ENCODE measurements around the gene PRPF6. TPM values are rescaled to one million over a fixed set of nuclear protein-coding genes. Genes with fewer than 3 reads are reported as not detected.

Gene PRPF6
- total and polyA plus RNA-seq, 5 donors, result 29.6 to 44.7 (median 43.1) TPM

DNA sequence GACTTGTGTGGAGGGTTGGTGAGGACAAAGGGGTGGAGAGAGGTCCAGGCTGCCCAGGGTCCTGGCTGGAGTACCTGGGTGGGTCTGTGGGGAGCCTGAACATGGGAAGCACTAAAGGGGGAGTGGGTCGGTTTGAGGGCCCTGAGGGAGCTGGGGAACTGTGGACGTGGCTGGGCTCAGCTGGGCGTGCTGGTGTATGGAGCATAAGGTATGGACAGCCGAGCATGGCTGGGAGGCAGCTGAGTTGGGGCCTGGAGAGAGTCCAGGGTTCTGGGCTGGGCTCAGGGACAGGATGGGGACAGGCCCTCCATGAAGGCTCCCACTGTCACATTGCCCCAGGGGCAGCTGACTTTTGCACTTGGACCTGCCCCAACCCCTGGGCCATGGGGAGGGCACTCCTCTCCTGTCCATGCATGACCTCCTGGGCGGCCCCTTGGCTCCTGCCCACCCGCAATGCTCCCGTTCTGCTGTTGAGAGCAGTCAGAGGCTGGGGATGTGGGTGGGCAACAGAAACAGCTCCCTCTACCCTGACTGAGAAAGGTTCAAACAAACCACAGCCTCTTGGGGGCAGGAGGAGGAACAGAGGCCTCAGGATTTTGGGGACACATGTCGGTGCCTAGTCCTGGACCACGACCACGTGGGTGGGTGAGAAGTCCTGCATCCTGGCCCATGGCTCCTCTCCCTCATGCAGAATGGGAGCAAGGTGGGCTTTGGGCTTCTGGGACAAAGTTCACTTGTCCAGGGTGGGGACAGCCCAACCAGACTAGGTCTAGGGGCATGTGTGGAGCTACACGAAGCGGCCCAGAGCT, 59.5 kb downstream of the PRPF6 start:
- no peaks in the 10 kb centered on the region for H3K4me1 ChIP-seq (ENCODE audit: control insufficient read depth, insufficient read depth, low read length)
- no peaks in the 10 kb centered on the region for H3K27me3 ChIP-seq (ENCODE audit: control insufficient read depth, insufficient read depth)
- no peak for DNase-seq
- no peaks in the 10 kb centered on the region for H3K9me3 ChIP-seq (ENCODE audit: control insufficient read depth, low read length)
- H3K4me3 ChIP-seq (ENCODE audit: low read length), result no peak overlapping the region
- H3K27ac ChIP-seq (ENCODE audit: low read length), result peak overlapping the region; percentile 8
- intact Hi-C loops (cut with DNase I), result no loop called here
- 59% methylated on average over 12 of the region's 12 CpGs for WGBS
- ATAC-seq, result no peak

DNA sequence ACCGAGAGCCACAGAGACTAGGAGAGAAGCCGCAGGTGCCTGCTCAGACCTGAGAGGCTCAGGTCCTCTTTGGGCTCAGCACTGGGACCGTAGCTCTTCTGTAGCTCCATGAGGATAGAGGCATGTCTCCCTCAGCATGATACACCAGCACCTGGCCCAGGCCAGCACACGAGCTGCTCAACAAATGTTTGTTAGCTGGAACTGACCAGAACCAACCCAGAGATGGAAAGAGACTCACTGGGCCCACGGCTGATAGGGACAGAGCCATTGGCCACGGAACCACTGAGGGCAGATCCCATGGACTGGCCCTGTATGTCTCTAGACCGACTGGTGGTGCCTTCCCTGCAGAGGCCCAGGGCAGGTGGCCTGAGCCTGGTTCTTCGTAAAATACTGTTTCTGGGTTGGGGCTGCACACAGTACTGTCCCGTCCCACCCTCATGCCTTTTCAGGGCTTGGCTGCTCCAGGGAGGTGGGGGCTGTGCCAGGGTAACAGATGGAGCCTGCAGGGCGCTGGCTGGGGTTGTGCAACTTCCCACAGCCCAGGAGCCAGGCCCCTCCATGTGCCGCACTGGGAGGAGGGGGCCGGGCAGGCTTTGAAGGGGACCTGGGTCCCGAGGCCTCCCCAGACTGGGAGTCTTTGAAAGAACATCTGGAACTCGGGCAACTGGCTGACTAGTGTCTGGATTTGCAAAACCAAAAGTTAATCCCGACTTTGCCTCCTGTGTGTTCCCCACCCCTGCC, 60.3 kb downstream of the PRPF6 start:
- no peak for ATAC-seq

DNA sequence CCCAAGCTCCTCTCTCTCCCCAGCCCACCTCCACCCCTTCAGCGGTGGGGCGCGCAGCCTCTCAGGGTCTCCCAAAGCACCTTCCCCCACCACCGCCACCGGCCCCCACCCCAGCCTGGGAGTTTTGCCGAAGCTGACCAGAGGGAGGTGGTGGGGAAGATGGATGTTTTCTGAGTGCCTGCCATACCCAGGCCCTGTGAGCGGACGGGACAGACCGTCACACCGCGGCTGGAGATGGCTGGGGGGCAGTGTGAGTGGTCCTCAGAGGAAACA, 60.8 kb downstream of the PRPF6 start:
- Histone ChIP-seq H3K27ac (ENCODE audit: low read length) (peak overlapping the region; percentile 19), H3K27me3 (ENCODE audit: control insufficient read depth, insufficient read depth) (no peaks in the 10 kb centered on the region)
- WGBS, result 9% methylated on average over 11 of the region's 11 CpGs

More for the DNA sequence above, 60.3 kb downstream of the PRPF6 start:
- H3K27ac ChIP-seq (ENCODE audit: low read length), result no peak overlapping the region
- intact Hi-C loops (cut with DNase I), result no loop called here
- no peaks in the 10 kb centered on the region for H3K9me3 ChIP-seq (ENCODE audit: control insufficient read depth, low read length)
- H3K4me1 ChIP-seq (ENCODE audit: control insufficient read depth, insufficient read depth, low read length), result no peaks in the 10 kb centered on the region
- no peaks in the 10 kb centered on the region for H3K27me3 ChIP-seq (ENCODE audit: control insufficient read depth, insufficient read depth)
- no peak overlapping the region for H3K4me3 ChIP-seq (ENCODE audit: low read length)
- WGBS, result 44% methylated on average over 15 of the region's 15 CpGs
- no peak for DNase-seq

DNA sequence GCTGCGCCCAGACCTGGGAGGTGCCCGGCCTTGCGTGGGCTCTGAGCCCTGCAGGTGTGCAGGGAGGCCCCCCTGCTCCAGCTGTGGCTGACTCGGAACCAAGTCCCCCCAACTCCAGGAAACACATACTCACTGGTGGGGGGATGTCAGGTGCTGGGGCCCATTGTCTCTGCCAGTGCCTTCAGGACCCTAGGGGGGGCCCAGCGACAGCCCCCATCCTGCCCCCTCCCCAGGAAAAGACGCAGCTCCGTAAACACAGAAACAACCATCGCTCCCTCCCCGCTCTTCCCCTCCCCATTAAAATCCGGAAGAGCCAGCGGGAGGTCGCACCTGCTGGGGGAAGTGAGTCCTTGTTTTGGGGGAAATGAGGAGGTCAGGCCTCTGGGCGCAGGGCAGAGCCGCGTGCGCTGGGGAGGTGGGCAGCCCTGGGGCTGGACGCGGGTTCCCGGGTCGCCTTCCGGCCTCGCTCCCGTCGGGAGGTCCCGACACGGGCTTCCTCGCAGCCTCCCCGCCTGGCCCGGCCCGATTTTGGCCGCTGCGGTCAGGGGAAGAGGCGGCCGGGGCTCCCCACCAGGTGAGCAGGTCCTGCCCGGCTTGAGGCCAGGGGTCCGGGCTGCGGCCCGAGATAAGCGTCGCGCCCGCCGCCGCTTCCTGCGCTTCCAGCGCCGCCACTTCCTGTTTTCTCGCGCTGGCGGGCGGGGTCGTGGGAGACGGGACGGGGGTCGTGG, 61.3 kb downstream of the PRPF6 start:
- peak overlapping the region; percentile 19 for H3K27ac ChIP-seq (ENCODE audit: low read length)
- no peak for ATAC-seq
- peak in 2 of 3 donors; percentile 65 to 72 for DNase-seq
- peak overlapping the region; percentile 43 for H3K4me3 ChIP-seq (ENCODE audit: low read length)
- WGBS, result 1% methylated on average over 55 of the region's 55 CpGs
- no peaks in the 10 kb centered on the region for H3K27me3 ChIP-seq (ENCODE audit: control insufficient read depth, insufficient read depth)
- intact Hi-C loops (cut with DNase I), result no loop called here
- no peaks in the 10 kb centered on the region for H3K4me1 ChIP-seq (ENCODE audit: control insufficient read depth, insufficient read depth, low read length)
- H3K9me3 ChIP-seq (ENCODE audit: control insufficient read depth, low read length), result no peaks in the 10 kb centered on the region

More for the DNA sequence above, 60.8 kb downstream of the PRPF6 start:
- Histone ChIP-seq H3K4me1 (ENCODE audit: control insufficient read depth, insufficient read depth, low read length) (no peaks in the 10 kb centered on the region), H3K9me3 (ENCODE audit: control insufficient read depth, low read length) (no peaks in the 10 kb centered on the region), H3K4me3 (ENCODE audit: low read length) (peak overlapping the region; percentile 43)
- DNase-seq (peak in 1 of 3 donors; percentile 39), ATAC-seq (no peak)
- intact Hi-C loops (cut with DNase I), result no loop called here

DNA sequence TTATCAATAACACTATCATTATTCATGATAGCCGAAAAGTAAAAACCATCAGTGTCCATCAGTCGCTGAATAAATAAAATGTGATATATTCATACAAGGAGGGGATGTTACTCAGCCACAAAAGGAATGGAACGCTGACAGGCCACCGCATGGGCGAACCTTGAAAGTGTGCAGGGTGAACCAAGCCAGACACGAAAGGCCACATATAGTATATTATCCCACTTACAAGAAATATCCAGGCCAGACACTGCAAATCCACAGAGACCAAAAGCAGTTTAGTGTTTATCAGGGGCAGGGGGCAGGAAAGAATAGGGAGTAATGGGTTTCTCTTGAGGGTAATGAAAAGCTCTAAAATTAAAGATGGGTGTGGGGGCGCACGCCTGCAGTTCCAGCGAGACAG, 62.8 kb downstream of the PRPF6 start:
- no peaks in the 10 kb centered on the region for H3K9me3 ChIP-seq (ENCODE audit: control insufficient read depth, low read length)
- H3K4me1 ChIP-seq (ENCODE audit: control insufficient read depth, insufficient read depth, low read length), result no peaks in the 10 kb centered on the region
- no peak for DNase-seq
- no peaks in the 10 kb centered on the region for H3K27me3 ChIP-seq (ENCODE audit: control insufficient read depth, insufficient read depth)
- intact Hi-C loops (cut with DNase I), result no loop called here
- H3K27ac ChIP-seq (ENCODE audit: low read length), result no peak overlapping the region
- ATAC-seq, result no peak
- H3K4me3 ChIP-seq (ENCODE audit: low read length), result no peak overlapping the region
- WGBS, result 81% methylated on average over 9 of the region's 9 CpGs

DNA sequence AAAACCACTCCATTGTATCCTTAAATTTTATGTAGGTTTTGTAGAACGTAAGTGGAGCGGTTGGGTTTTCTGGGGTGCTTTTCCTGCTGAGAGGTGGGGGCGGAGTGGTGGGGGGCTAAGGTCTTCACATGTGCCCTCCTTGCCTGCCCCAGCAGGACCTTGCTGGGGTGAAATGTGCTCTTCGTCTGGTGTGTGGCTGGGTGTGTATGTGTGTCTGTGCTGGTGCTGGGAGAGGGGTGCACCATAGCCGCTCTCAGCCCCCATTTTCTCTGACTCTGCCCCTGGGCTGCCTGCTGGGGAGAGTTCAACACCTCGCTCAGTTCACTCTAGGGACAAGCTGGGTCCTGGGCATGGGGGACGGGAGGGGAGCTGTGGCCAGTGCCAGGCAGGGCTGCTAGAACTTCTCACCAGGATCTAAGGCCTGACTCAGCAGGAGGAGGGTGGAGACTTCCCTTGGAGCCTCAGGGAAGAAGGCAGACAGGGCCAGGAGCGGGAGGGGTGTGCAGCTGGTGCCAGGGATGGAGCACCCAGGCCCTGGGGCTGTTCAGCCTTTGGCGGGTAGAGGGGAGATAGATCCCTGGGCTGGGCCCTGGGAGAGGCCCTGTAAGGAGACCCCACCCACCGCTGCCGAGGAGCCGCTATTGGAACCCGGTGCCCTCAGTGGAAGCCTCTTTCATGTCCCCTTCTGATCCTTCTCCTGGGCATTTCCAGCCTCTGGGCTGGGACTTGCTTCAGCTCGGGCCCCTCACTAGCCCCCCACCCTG, 63.7 kb downstream of the PRPF6 start:
- intact Hi-C loops (cut with DNase I), result no loop called here
- Histone ChIP-seq H3K27me3 (ENCODE audit: control insufficient read depth, insufficient read depth) (no peaks in the 10 kb centered on the region), H3K9me3 (ENCODE audit: control insufficient read depth, low read length) (no peaks in the 10 kb centered on the region), H3K4me3 (ENCODE audit: low read length) (no peak overlapping the region), H3K4me1 (ENCODE audit: control insufficient read depth, insufficient read depth, low read length) (no peaks in the 10 kb centered on the region), H3K27ac (ENCODE audit: low read length) (peak overlapping the region; percentile 26)
- DNase-seq, result peak; percentile 72 to 80 (median 75)
- WGBS, result 58% methylated on average over 14 of the region's 14 CpGs
- ATAC-seq, result peak; percentile 63 to 78

DNA sequence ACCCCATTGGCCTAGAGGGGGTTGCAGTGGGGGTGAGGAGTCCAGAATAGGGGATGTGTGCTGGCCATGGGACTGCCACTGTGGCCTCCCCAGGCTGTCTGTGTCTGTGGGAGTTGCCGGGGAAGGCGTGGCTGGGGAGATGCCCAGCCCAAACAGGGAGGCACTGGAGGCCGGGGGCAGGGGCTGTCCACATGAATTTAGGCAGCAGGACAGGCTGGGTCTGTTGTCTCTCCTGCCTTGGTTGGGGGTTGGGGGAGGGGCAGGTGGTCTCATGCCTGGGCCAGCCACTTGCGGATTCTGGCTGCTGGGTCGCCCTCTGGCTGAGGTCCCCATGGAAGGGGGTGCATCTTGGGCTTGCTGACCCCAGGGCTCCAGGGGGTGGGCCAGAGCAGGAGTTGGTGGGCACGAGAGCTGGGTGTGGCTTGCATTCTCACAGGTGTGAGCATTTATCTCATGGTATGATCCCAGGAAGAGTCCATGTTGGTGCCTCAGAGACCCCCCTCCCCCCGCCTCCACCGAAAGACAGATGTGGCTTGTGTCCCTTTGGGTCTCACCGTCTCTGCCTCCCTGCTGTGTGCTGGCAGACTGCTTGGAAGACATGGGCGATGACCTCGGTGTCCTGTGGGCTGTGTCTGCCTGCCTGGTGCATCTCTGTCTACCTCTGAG, 64.5 kb downstream of the PRPF6 start:
- DNase-seq, result peak; percentile 55 to 78 (median 64)
- intact Hi-C loops (cut with DNase I), result no loop called here
- peak; percentile 40 to 55 for ATAC-seq
- H3K27me3 ChIP-seq (ENCODE audit: control insufficient read depth, insufficient read depth), result no peaks in the 10 kb centered on the region
- H3K4me3 ChIP-seq (ENCODE audit: low read length), result no peak overlapping the region
- 51% methylated on average over 11 of the region's 11 CpGs for WGBS
- no peaks in the 10 kb centered on the region for H3K9me3 ChIP-seq (ENCODE audit: control insufficient read depth, low read length)
- H3K27ac ChIP-seq (ENCODE audit: low read length), result no peak overlapping the region
- H3K4me1 ChIP-seq (ENCODE audit: control insufficient read depth, insufficient read depth, low read length), result no peaks in the 10 kb centered on the region

DNA sequence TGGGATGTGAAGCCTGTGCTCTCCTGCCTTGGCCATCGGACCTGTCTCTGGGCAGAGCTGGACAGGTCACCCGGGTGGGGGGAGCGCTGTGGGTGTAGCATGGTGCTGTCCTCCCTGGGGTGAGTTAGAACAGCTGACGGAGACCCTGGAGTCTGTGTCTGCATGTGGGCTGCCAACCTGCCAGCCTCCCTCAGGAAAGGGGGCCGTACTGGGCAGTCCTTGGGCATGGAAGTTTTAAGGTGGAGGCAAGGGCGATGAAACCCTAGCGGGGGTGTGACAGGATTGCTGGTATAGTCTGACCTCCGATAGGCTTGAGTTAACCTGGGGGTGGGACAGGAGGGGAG, 66.1 kb downstream of the PRPF6 start:
- Histone ChIP-seq H3K27ac (ENCODE audit: low read length) (peak overlapping the region; percentile 48), H3K4me3 (ENCODE audit: low read length) (peak overlapping the region; percentile 53), H3K9me3 (ENCODE audit: control insufficient read depth, low read length) (no peaks in the 10 kb centered on the region), H3K4me1 (ENCODE audit: control insufficient read depth, insufficient read depth, low read length) (no peaks in the 10 kb centered on the region), H3K27me3 (ENCODE audit: control insufficient read depth, insufficient read depth) (no peaks in the 10 kb centered on the region)
- DNase-seq (peak in 1 of 3 donors; percentile 40), ATAC-seq (no peak)
- WGBS, result 67% methylated on average over 8 of the region's 8 CpGs
- intact Hi-C loops (cut with DNase I), result no loop called here

DNA sequence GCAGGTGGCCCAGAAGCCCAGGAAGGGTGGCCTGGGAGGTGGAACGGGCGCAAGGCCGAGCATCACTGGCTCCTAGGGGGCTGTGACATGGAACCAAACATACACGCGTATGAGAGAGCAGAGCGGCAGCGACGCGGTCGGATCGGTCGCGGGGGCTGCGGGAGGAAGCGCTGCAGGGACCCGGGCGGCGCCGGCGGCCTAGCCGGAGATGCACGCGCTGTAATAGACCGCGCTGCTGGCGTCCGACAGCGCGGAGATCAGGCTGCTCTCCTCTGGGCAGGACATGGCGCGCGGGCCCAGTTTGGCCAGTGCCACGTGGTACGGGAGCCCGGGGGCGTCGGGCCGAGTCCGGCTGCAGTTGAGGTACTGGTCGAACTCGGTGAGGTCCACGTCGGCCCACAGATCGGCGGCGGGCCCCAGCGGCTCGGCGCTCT, 67.1 kb downstream of the PRPF6 start:
- WGBS, result 16% methylated on average over 49 of the region's 49 CpGs
- no peak for DNase-seq
- no peak for ATAC-seq
- no peaks in the 10 kb centered on the region for H3K4me1 ChIP-seq (ENCODE audit: control insufficient read depth, insufficient read depth, low read length)
- no peaks in the 10 kb centered on the region for H3K27me3 ChIP-seq (ENCODE audit: control insufficient read depth, insufficient read depth)
- H3K4me3 ChIP-seq (ENCODE audit: low read length), result peak overlapping the region; percentile 53
- H3K9me3 ChIP-seq (ENCODE audit: control insufficient read depth, low read length), result no peaks in the 10 kb centered on the region
- intact Hi-C loops (cut with DNase I), result no loop called here
- peak overlapping the region; percentile 43 for H3K27ac ChIP-seq (ENCODE audit: low read length)

DNA sequence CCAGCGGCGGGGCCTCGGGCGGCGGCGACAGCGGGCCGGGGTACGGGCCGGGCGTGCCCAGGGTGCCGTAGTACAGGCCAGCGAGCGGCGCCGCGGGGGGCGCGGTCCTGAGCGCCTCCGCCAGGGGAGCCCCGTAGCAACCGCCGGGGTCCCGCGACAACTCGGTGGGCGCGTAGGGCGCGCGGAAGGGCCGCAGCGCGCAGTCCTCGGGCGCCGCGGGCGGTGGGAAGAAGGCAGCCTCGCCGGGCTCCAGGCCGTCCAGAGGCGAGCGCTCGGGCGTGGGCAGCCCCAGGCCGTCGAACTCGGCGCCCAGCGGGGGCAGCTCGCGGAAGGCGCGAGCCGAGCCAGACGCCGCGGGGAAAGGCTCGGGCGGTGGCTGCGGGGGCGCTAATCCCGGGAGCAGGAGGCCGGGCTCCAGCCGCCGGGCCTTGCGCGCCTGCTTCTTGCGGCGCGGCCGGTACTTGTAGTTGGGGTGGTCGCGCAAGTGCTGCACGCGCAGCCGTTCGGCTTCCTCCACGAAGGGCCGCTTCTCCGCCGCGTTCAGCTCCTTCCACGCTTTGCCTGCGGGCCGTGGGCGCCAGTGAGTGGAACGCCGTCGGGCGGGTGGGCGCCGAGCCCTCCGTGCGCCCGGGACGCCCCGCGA, 67.6 kb downstream of the PRPF6 start:
- WGBS, result 6% methylated on average over 101 of the region's 101 CpGs
- H3K27ac ChIP-seq (ENCODE audit: low read length), result peak overlapping the region; percentile 43

More for the DNA sequence above, 67.6 kb downstream of the PRPF6 start:
- Histone ChIP-seq H3K27me3 (ENCODE audit: control insufficient read depth, insufficient read depth) (no peaks in the 10 kb centered on the region), H3K4me1 (ENCODE audit: control insufficient read depth, insufficient read depth, low read length) (no peaks in the 10 kb centered on the region), H3K9me3 (ENCODE audit: control insufficient read depth, low read length) (no peaks in the 10 kb centered on the region), H3K4me3 (ENCODE audit: low read length) (peak overlapping the region; percentile 53)
- no peak for DNase-seq
- intact Hi-C loops (cut with DNase I), result no loop called here
- no peak for ATAC-seq

Data from right cardiac atrium (tissue), 5 donors.